NCI-H82 treated with DMSO at 0.1 percent for 48 hours (cell line): ENCODE data around the gene PITPNM3.

Experiments used
- DNase-seq: peaks from one replicate; lab custom pipeline; 2025; ENCODE audit not compliant: unreplicated experiment; lab: John Stamatoyannopoulos, UW

Gene PITPNM3

GRCh38 chr17:6528557-6528956 lies 27.8 kb downstream of the PITPNM3 start:
- no peak for DNase-seq

GRCh38 chr17:6526362-6527152 lies 29.8 kb downstream of the PITPNM3 start:
- no peak for DNase-seq

GRCh38 chr17:6525731-6526130 lies 30.6 kb downstream of the PITPNM3 start:
- DNase-seq, result no peak

- no peak for DNase-seq
These were observed 31.2 kb downstream of the PITPNM3 start for GRCh38 chr17:6525141-6525540.

GRCh38 chr17:6524520-6524919 lies 31.8 kb downstream of the PITPNM3 start:
- DNase-seq, result no peak

- no peak for DNase-seq
These were observed 32.5 kb downstream of the PITPNM3 start for GRCh38 chr17:6523809-6524355.

GRCh38 chr17:6523330-6523729 lies 33.0 kb downstream of the PITPNM3 start:
- no peak for DNase-seq

GRCh38 chr17:6521586-6521985 lies 34.8 kb downstream of the PITPNM3 start:
- no peak for DNase-seq

GRCh38 chr17:6517062-6517461 lies 39.3 kb downstream of the PITPNM3 start:
- no peak for DNase-seq

GRCh38 chr17:6514371-6514770 lies 42.0 kb downstream of the PITPNM3 start:
- DNase-seq, result no peak

GRCh38 chr17:6512552-6512951 lies 43.8 kb downstream of the PITPNM3 start:
- DNase-seq, result no peak

- DNase-seq, result no peak
These were observed 45.9 kb downstream of the PITPNM3 start for GRCh38 chr17:6510321-6510977.

- DNase-seq, result no peak
These were observed 46.4 kb downstream of the PITPNM3 start for GRCh38 chr17:6509921-6510320.

GRCh38 chr17:6509031-6509771 lies 47.2 kb downstream of the PITPNM3 start:
- DNase-seq, result no peak

- peak; percentile 9 for DNase-seq
These were observed 47.8 kb downstream of the PITPNM3 start for GRCh38 chr17:6508519-6509030.

- DNase-seq, result no peak
These were observed 48.3 kb downstream of the PITPNM3 start for GRCh38 chr17:6508016-6508415.

- no peak for DNase-seq
These were observed 48.8 kb downstream of the PITPNM3 start for GRCh38 chr17:6507535-6507934.

- no peak for DNase-seq
These were observed 49.6 kb downstream of the PITPNM3 start for GRCh38 chr17:6506679-6507231.

- DNase-seq, result no peak
These were observed 50.8 kb downstream of the PITPNM3 start for GRCh38 chr17:6505425-6506142.

GRCh38 chr17:6503641-6504195 lies 52.6 kb downstream of the PITPNM3 start:
- DNase-seq, result no peak
